Esophagus mucosa (tissue), 1 donor: Measurements from ENCODE around the gene ZKSCAN3. TPM values are rescaled to one million over a fixed set of nuclear protein-coding genes. Genes with fewer than 3 reads are reported as not detected.
"Not testable (repeated sequence)": the region's sequence is repeated elsewhere in the genome, so short reads cannot be mapped to it uniquely, and the experiment has no call there.

Source experiments
- ATAC-seq: fragments of 200-7000 bp; cut with Tn5 transposase; one replicate; pipeline ENCODE4 v1.9.1; 2020
- total RNA-seq: library from RNA; stranded (reverse); gene quantifications from one replicate; pipeline ENCODE4 v1.2.4, GENCODE V29; 2023
- donor health status: DM: yes; HTN: yes; CAD: no.

Gene ZKSCAN3
- total RNA-seq: 2.4 TPM

- ATAC-seq: peak; percentile 78
Measured at GRCh38 chr6:28349892-28350737, at the start of gene ZKSCAN3. Gene ZKSCAN3, plus strand, starts transcription at chr6:28349947. Its CDS starts 9,640 bp downstream, at chr6:28359587.

DNA sequence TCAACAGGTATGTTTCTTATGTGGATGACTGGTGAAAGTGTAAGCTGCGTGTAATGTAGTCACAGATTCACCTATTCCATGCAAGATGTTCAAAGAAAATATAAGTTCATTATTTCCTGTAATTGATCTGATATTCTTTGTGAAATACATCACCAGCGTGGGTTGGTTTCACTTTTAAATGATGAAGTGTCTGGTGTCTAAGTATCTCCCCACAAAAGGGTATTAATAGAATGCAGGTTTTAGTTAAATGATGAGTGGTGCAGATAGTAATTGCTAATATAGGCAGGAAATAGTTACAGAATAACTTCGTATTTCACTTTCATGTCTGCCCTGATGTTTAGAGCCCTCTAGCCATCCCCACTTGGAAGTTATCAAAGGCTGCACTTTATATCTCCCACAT lies 46.2 kb upstream of the ZKSCAN3 start:
- ATAC-seq: no peak

GRCh38 chr6:28306363-28306762 lies 43.4 kb upstream of the ZKSCAN3 start:
- not testable (repeated sequence) for ATAC-seq

GRCh38 chr6:28311139-28311823 lies 38.5 kb upstream of the ZKSCAN3 start:
- ATAC-seq: peak; percentile 48

DNA sequence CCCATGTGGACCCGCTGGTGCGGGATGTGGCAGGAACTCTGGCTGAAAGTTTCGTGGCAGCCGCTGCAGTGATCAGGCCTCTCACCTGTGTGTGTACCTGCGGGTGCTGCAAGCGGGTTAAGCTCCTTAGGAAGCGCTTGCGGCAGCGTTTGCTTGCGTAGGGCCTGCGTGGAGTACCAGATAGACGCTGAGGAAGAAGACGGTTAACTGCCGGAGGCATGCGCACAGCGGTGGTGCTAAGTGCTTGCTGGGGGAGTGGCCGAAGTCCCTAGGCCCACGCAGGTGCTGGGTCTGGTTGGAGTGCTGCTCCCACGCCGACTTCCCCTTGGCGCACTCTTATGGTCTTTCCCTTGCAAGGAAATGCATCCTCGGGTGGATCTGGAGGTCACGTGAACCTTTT lies 36.8 kb upstream of the ZKSCAN3 start:
- ATAC-seq: no peak

GRCh38 chr6:28315628-28316027 lies 34.1 kb upstream of the ZKSCAN3 start:
- no peak for ATAC-seq

DNA sequence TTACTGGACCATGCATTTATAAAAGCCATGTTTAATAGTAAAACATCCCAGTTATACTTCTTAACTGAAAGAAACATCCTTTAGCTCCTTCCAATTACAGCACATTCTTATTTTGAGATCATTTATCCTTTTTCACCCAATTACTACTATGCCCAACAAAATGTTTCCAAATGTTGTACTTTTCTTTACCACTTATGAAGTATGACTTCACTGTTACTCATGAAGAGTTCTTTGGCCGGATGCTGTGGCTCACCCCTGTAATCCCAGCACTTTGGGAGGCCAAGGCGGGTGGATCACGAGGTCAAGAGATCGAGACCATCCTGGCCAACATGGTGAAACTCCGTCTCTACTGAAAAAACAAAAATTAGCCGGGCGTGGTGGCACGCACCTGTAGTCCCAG lies 31.9 kb upstream of the ZKSCAN3 start:
- not testable (repeated sequence) for ATAC-seq

- ATAC-seq: no peak
Measured at GRCh38 chr6:28322661-28323060, 27.1 kb upstream of the ZKSCAN3 start.

DNA sequence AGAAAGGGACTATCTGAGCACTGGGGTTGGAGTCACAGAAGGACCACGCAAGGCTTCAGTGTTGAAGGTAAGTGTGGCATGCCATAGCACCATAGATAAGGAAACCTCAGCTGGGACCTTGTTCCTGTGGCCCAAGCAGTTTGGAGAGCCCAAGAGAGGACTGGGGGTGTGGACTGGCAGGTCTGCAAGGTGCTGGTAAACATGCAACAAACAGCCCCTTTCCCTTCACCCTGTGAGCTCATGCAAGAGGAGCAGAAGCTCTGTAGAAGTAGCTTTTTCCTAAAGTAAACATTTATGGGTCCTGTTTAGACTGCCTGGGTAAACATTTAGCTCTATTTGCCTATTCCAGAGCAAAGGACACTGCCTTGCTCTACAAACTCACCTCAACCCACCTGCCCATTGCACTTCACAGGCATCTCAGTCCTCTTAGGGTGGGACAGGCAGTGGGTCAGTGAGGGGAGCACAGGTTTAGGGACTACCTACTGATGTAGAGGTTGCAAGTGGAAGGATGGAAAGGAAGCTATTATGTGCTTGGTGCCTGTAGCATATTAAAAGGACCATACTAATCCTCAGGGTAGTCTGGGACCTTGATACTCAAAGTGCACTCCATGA lies 25.8 kb upstream of the ZKSCAN3 start:
- ATAC-seq: no peak

GRCh38 chr6:28326371-28326948 lies 23.3 kb upstream of the ZKSCAN3 start:
- ATAC-seq: no peak

GRCh38 chr6:28330041-28330440 lies 19.7 kb upstream of the ZKSCAN3 start:
- ATAC-seq: no peak

GRCh38 chr6:28333047-28333446 lies 16.7 kb upstream of the ZKSCAN3 start:
- ATAC-seq: no peak

DNA sequence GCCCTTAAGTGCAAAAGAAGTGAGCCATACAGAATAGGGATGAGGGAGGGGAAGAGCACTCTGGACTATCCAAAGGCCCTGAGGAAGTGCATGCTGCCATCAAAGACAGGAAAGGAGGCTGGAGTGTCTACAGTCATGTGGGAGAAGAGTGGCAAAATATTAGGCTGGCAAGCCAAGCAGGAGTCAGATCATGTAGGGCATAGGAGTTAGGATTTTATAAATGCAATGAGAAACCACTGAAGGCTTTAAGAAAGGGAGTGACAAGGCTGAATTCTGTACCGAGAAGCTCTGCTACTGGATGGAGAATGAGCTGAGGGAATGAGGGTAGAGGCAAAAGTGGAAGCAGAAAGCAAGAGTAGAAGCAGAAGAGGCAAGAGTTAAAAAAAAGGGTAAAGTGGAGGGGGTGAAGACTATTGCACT lies 16.1 kb upstream of the ZKSCAN3 start:
- ATAC-seq: no peak

GRCh38 chr6:28334286-28335039 lies 15.3 kb upstream of the ZKSCAN3 start:
- ATAC-seq: no peak

- no peak for ATAC-seq
Measured at GRCh38 chr6:28335040-28335563, 14.6 kb upstream of the ZKSCAN3 start.

- peak; percentile 97 for ATAC-seq
Measured at GRCh38 chr6:28335564-28336283, 14.0 kb upstream of the ZKSCAN3 start, which contains the start of gene ZSCAN31. Gene ZSCAN31, minus strand, starts transcription at chr6:28336148. Its CDS starts 6,465 bp downstream, at chr6:28329683.

DNA sequence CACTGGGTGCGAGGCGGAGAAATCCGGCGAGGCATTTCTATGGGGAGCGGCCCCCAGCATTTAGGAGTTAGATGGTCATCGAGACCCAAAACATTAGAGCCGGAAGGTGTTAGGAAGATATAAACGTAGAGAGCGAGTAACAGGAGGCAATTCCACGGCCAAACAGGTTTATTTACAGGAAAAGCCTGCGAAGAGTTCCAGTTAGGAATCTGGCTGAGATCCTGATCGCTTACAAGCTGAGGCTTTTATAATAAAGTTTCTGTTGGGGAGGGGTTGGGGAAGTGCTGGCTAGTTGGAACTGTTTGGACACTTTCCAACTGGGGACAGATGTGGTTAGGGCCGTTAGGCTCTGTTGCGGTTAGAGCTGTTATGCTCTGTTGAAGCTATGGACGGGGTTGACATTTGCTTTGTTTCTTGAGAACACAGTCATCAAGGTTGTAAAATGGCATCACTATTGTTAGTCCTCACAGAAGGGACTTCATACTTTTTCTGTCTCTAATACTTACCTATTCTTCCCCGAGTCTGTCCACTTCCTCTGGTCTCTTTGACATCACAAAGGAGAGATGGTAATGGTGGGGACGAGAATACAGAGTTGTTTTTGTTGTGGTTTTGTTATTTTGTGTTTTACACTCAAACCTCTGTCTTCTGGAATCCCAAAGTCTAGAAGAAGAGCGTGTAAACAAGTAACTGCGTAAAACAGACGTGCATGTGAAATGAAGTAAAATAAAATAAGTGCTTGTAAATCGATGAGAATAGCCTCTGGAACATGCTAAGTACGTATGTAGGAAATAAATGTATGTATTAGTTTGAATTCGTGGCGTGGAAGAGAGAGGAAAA lies 13.2 kb upstream of the ZKSCAN3 start:
- ATAC-seq: peak; percentile 43

DNA sequence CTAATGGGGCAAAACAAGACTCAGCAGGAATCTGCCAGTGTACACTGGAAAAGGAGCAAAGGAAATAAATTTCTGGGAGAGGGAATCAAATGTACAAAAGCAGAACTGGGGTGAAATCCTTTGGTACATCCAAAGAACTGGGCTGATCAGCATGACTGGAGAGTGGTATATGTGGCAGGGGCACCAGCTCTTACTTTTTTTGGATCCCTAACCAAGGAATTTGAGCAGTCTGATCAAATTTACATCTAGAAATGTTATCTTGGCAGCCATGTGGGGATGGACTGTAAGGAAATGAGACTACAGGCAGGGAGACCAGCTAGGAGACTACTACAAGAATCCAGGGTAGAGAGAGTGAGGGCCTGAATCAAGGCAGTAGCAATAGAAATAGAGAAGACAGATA lies 12.6 kb upstream of the ZKSCAN3 start:
- ATAC-seq: no peak

GRCh38 chr6:28340310-28341095 lies 9.2 kb upstream of the ZKSCAN3 start:
- ATAC-seq: no peak
